Thyroid gland (tissue), 4 donors: Measurements from ENCODE around the gene HS6ST1. TPM values are rescaled to one million over a fixed set of nuclear protein-coding genes. Genes with fewer than 3 reads are reported as not detected.

Source experiments
- DNase-seq, 2 donors: peaks; one replicate each; pipeline ENCODE4 v3.0.0-alpha.2; 2019
- H3K27ac ChIP-seq, 3 donors: fragments of 200-600 bp; sonication (generic); 1 replicate in 2 of 3; 2 replicates in 1 of 3; pipeline ENCODE4 v1.5.1; 2016 to 2019; ENCODE audit warnings: mild to moderate bottlenecking in 1 of 3, moderate library complexity in 1 of 3
- H3K27me3 ChIP-seq: fragments of 200-600 bp; sonication (generic); one replicate; pipeline ENCODE4 v1.5.1; 2019
- H3K36me3 ChIP-seq, 2 donors: fragments of 200-600 bp; sonication (generic); one replicate each; pipeline ENCODE4 v1.5.1; 2016 to 2019
- H3K4me1 ChIP-seq, 2 donors: fragments of 200-600 bp; sonication (generic); one replicate each; pipeline ENCODE4 v1.5.1; 2017 to 2019
- H3K4me3 ChIP-seq, 3 donors: fragments of 200-600 bp; sonication (generic); replicated peaks in 1 of 3; 1 replicate in 2 of 3; 2 replicates in 1 of 3; pipeline ENCODE4 v1.5.1; 2016; ENCODE audit warnings: mild to moderate bottlenecking in 1 of 3
- H3K9me3 ChIP-seq: fragments of 200-600 bp; sonication (generic); one replicate; pipeline ENCODE4 v1.5.1; 2017
- CTCF ChIP-seq, 6 experiments: fragments of 200-600 bp in 3 of 6; fragments of 450-650 bp in 3 of 6; sonication (generic) in 3 of 6; IDR thresholded peaks; one replicate each; pipeline ENCODE4 v1.5.1; 2016 to 2019; ENCODE audit warnings: antibody characterized with exemption in 6 of 6, mild to moderate bottlenecking in 2 of 6, inconsistent platforms in 1 of 6, moderate library complexity in 1 of 6
- POLR2A ChIP-seq, 2 donors: fragments of 450-650 bp; IDR thresholded peaks; one replicate each; pipeline ENCODE4 v1.6.1; 2017; ENCODE audit warnings: antibody characterized with exemption in 2 of 2, mild to moderate bottlenecking in 2 of 2, moderate library complexity in 1 of 2
- WGBS, 2 donors: methylation state at CpG; one replicate each; pipeline ENCODE4 v1.1.5; 2017; 5-methylcytosine and 5-hydroxymethylcytosine counted together
- intact Hi-C: fragments of 100-400 bp; cut with DNase I; formaldehyde crosslinking; loops from one replicate; pipeline ENCODE4 v1.15.1; 2023
- total RNA-seq, 4 donors: library from RNA; depleted of rRNA; stranded (reverse); fragments of >200 nt; gene quantifications; one replicate each; pipeline ENCODE4 v1.2.3, GENCODE V29; 2016

Gene HS6ST1
- total RNA-seq, 4 donors from 2014 or later = 27.1 to 35.6 (median 32.5) TPM

- Histone ChIP-seq H3K27ac (no peak overlapping the region), H3K4me3 (no peak overlapping the region), H3K27me3 (no peaks in the 10 kb centered on the region), H3K36me3 (no peaks in the 10 kb centered on the region), H3K9me3 (no peaks in the 10 kb centered on the region), H3K4me1 (peaks cover 0 to 9% of the 10 kb centered on the region in 2 donors)
- WGBS, 2 donors = 80 to 85% methylated on average over 2 of the region's 2 CpGs
- TF ChIP-seq CTCF (IDR thresholded peaks at IDR 0.05) = no peak
- no peak for TF ChIP-seq POLR2A (IDR thresholded peaks at IDR 0.05)
- no peak for DNase-seq
- intact Hi-C loops = no loop called here
Measured at GRCh38 chr2:128237081-128237534, 81.6 kb downstream of the HS6ST1 start.

- H3K27ac ChIP-seq = no peak overlapping the region
- no peak for TF ChIP-seq POLR2A (IDR thresholded peaks at IDR 0.05)
- TF ChIP-seq CTCF (IDR thresholded peaks at IDR 0.05) = no peak
- H3K27me3 ChIP-seq = no peaks in the 10 kb centered on the region
- H3K9me3 ChIP-seq = no peaks in the 10 kb centered on the region
- no peaks in the 10 kb centered on the region for H3K36me3 ChIP-seq
- H3K4me1 ChIP-seq = peaks cover 0 to 9% of the 10 kb centered on the region in 2 donors
- H3K4me3 ChIP-seq = no peak overlapping the region
- 90 to 94% methylated on average over 7 to 8 of the region's 8 CpGs for WGBS, 2 donors
- no peak for DNase-seq
- intact Hi-C loops = no loop called here
Measured at GRCh38 chr2:128236491-128237035, 82.1 kb downstream of the HS6ST1 start.

DNA sequence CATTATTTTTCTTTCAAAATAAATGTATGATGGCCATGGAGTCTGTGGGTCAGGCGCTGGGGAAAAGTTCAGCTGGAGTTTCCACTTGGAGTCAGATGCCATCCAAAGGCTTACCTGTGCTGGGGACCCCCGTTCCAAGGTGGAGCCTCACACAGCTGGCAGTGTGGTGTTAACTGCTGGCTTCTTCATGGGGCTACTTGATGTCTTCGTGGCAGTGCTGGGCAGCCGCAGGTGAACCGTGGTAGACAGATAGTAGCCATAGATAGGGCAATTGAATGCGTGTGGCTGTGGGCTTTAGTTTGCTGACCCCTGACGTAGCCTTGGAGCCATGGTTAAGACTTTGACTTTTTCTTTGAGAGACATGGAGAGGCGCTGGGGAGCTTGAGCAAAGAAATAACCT is 83.1 kb downstream of the HS6ST1 start:
- H3K4me1 ChIP-seq = peaks cover 0 to 9% of the 10 kb centered on the region in 2 donors
- H3K27ac ChIP-seq = no peak overlapping the region
- no peak for DNase-seq
- WGBS, 2 donors = 88 to 90% methylated on average over 8 of the region's 8 CpGs
- no peaks in the 10 kb centered on the region for H3K27me3 ChIP-seq
- intact Hi-C loops = no loop called here
- H3K4me3 ChIP-seq = no peak overlapping the region
- H3K36me3 ChIP-seq = no peaks in the 10 kb centered on the region
- no peak for TF ChIP-seq CTCF (IDR thresholded peaks at IDR 0.05)
- TF ChIP-seq POLR2A (IDR thresholded peaks at IDR 0.05) = no peak
- H3K9me3 ChIP-seq = no peaks in the 10 kb centered on the region

- Histone ChIP-seq H3K9me3 (no peaks in the 10 kb centered on the region), H3K27ac (no peak overlapping the region), H3K4me3 (no peak overlapping the region), H3K4me1 (peaks cover 0 to 9% of the 10 kb centered on the region in 2 donors), H3K27me3 (no peaks in the 10 kb centered on the region), H3K36me3 (no peaks in the 10 kb centered on the region)
- intact Hi-C loops = no loop called here
- DNase-seq = no peak
- 81 to 85% methylated on average over 5 of the region's 5 CpGs for WGBS, 2 donors
- TF ChIP-seq CTCF (IDR thresholded peaks at IDR 0.05) (no peak), POLR2A (IDR thresholded peaks at IDR 0.05) (no peak)
Measured at GRCh38 chr2:128234613-128235012, 84.1 kb downstream of the HS6ST1 start.

DNA sequence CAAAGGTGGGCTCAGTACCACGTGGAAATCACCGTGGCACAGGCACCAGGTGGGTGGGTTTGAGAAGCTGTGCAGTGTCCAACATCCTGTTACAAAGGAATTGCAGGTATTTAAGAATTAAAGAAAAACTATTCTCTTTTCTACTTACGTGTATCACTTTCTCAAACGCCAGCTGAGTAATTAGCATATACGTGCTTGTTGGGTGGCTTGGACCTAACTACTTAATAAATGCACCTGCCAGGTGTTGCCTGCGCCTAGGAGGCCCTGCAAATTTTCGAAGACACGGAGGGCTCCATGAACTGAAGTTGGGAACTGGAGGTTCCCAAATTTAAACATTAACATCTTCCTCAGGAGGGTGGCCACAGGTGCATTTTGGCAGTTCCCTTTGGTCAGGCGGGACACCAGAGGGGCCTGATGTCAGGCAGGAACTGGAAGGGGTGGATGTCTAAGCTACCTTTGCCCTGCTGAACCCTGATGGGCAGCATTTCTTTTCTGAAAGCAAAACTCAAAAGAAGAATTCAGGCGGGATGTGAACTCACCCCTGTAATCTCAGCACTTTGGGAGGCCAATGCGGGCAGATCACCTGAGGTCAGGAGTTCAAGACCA is 84.8 kb downstream of the HS6ST1 start:
- no peak overlapping the region for H3K4me3 ChIP-seq
- WGBS, 2 donors = 48 to 60% methylated on average over 10 to 11 of the region's 11 CpGs
- no peak for DNase-seq
- TF ChIP-seq POLR2A (IDR thresholded peaks at IDR 0.05) = no peak
- no peak for TF ChIP-seq CTCF (IDR thresholded peaks at IDR 0.05)
- no peaks in the 10 kb centered on the region for H3K36me3 ChIP-seq
- H3K9me3 ChIP-seq = no peaks in the 10 kb centered on the region
- intact Hi-C loops = no loop called here
- H3K4me1 ChIP-seq = peaks cover 0 to 9% of the 10 kb centered on the region in 2 donors
- H3K27ac ChIP-seq = no peak overlapping the region
- H3K27me3 ChIP-seq = no peaks in the 10 kb centered on the region
